ENCODE measurements around the gene KLHL29. TPM values are rescaled to one million over a fixed set of nuclear protein-coding genes. Genes with fewer than 3 reads are reported as not detected.

The KLHL29 gene
- total RNA-seq, 2 experiments from 2014 or later = 2.5 to 2.7 TPM

- Histone ChIP-seq H3K27me3 (ENCODE audit: control insufficient read depth in 1 of 2, insufficient read depth in 2 of 2, low read length in 2 of 2) (no peaks in the 10 kb centered on the region), H3K27ac (ENCODE audit: low read depth in 1 of 2, low read length in 2 of 2) (no peak overlapping the region), H3K4me1 (ENCODE audit: insufficient read depth, low read length) (no peaks in the 10 kb centered on the region), H3K9me3 (ENCODE audit: control insufficient read depth in 1 of 2, insufficient read depth in 1 of 2, low read length in 2 of 2) (no peaks in the 10 kb centered on the region), H3K4me3 (ENCODE audit: low read length) (no peak overlapping the region), H3K36me3 (ENCODE audit: insufficient read depth, low read length) (no peaks in the 10 kb centered on the region)
- no peak for TF ChIP-seq CTCF (IDR thresholded peaks at IDR 0.05)
- H3K4me1 Mint-ChIP-seq (ENCODE audit: low read depth) = no peaks in the 10 kb centered on the region
- no peaks in the 10 kb centered on the region for H3K36me3 Mint-ChIP-seq (ENCODE audit: low read depth)
- no peaks in the 10 kb centered on the region for H3K27me3 Mint-ChIP-seq
- H3K9me3 Mint-ChIP-seq = no peaks in the 10 kb centered on the region
- DNase-seq = no peak
- no peak overlapping the region for H3K27ac Mint-ChIP-seq
- ChIA-PET POLR2A (interaction anchor here (1.0 to 1.1 kb wide), 2 partner anchors 9 to 13 kb away, joined by 3 read pairs; no protein-coding TSS in a partner anchor), CTCF (no interaction called here)
- no peak for ATAC-seq (ENCODE audit: poor library complexity)
- no peak overlapping the region for H3K4me3 Mint-ChIP-seq
- intact Hi-C loops (cut with DNase I, micrococcal nuclease) = no loop called here
Measured at GRCh38 chr2:23413641-23414040, 28.7 kb downstream of the KLHL29 start.

- Histone ChIP-seq H3K4me3 (ENCODE audit: low read length) (no peak overlapping the region), H3K4me1 (ENCODE audit: insufficient read depth, low read length) (no peaks in the 10 kb centered on the region), H3K27ac (ENCODE audit: low read depth in 1 of 2, low read length in 2 of 2) (no peak overlapping the region), H3K9me3 (ENCODE audit: control insufficient read depth in 1 of 2, insufficient read depth in 1 of 2, low read length in 2 of 2) (no peaks in the 10 kb centered on the region), H3K27me3 (ENCODE audit: control insufficient read depth in 1 of 2, insufficient read depth in 2 of 2, low read length in 2 of 2) (no peaks in the 10 kb centered on the region), H3K36me3 (ENCODE audit: insufficient read depth, low read length) (no peaks in the 10 kb centered on the region)
- H3K4me1 Mint-ChIP-seq (ENCODE audit: low read depth) = no peaks in the 10 kb centered on the region
- H3K36me3 Mint-ChIP-seq (ENCODE audit: low read depth) = no peaks in the 10 kb centered on the region
- no peak overlapping the region for H3K4me3 Mint-ChIP-seq
- POLR2A ChIA-PET = interaction anchor here (1.0 kb wide), 1 partner anchor 12 kb away, joined by 3 read pairs; no protein-coding TSS in a partner anchor
- intact Hi-C loops (cut with DNase I, micrococcal nuclease) = no loop called here
- H3K9me3 Mint-ChIP-seq = no peaks in the 10 kb centered on the region
- ATAC-seq (ENCODE audit: poor library complexity) = no peak
- H3K27me3 Mint-ChIP-seq = no peaks in the 10 kb centered on the region
- no peak for TF ChIP-seq CTCF (IDR thresholded peaks at IDR 0.05)
- CTCF ChIA-PET = no interaction called here
- H3K27ac Mint-ChIP-seq = no peak overlapping the region
- no peak for DNase-seq
Measured at GRCh38 chr2:23414106-23414505, 29.1 kb downstream of the KLHL29 start.

- DNase-seq (no peak), ATAC-seq (ENCODE audit: poor library complexity) (no peak)
- H3K27ac ChIP-seq (ENCODE audit: low read depth in 1 of 2, low read length in 2 of 2) = no peak overlapping the region
- H3K4me3 ChIP-seq (ENCODE audit: low read length) = no peak overlapping the region
- H3K4me1 Mint-ChIP-seq (ENCODE audit: low read depth) = no peaks in the 10 kb centered on the region
- CTCF ChIA-PET = no interaction called here
- no peaks in the 10 kb centered on the region for H3K36me3 ChIP-seq (ENCODE audit: insufficient read depth, low read length)
- no peak overlapping the region for H3K4me3 Mint-ChIP-seq
- no peak for TF ChIP-seq CTCF (IDR thresholded peaks at IDR 0.05)
- intact Hi-C loops (cut with DNase I, micrococcal nuclease) = no loop called here
- no peaks in the 10 kb centered on the region for H3K36me3 Mint-ChIP-seq (ENCODE audit: low read depth)
- H3K9me3 ChIP-seq (ENCODE audit: control insufficient read depth in 1 of 2, insufficient read depth in 1 of 2, low read length in 2 of 2) = peaks cover 0 to 3% of the 10 kb centered on the region in 2 experiments
- no peaks in the 10 kb centered on the region for H3K27me3 Mint-ChIP-seq
- no peaks in the 10 kb centered on the region for H3K9me3 Mint-ChIP-seq
- POLR2A ChIA-PET = no interaction called here
- H3K27me3 ChIP-seq (ENCODE audit: control insufficient read depth in 1 of 2, insufficient read depth in 2 of 2, low read length in 2 of 2) = no peaks in the 10 kb centered on the region
- H3K4me1 ChIP-seq (ENCODE audit: insufficient read depth, low read length) = no peaks in the 10 kb centered on the region
- no peak overlapping the region for H3K27ac Mint-ChIP-seq
Measured at GRCh38 chr2:23414871-23415270, 29.9 kb downstream of the KLHL29 start.
